ENCODE measurements around the gene PLA1A.
"Not testable (repeated sequence)": the region's sequence is repeated elsewhere in the genome, so short reads cannot be mapped to it uniquely, and the experiment has no call there.

The PLA1A gene

DNA sequence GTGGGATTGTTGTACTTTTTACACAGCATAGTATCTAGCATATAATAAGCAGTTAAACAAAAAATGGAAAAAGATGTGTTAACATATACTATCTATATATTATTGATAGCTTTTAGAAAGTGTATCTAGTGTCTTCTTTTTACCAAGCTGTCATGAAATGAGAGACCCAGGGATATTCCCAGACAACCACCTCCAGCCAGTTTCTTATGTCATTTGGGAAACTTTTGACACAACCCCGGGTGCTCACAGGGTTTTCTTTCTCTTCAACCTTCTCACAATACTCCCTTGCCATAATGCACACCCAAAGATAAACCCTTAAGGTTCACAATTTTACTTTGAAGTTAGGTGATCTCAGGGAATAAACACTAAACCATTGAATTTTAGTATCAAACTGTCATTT, 4.8 kb upstream of the PLA1A start:
- Histone ChIP-seq H3K9me3 (ENCODE audit: insufficient read depth, low read length) (no peaks in the 10 kb centered on the region), H3K9ac (ENCODE audit: insufficient read length, low read depth) (no peak overlapping the region), H3K27me3 (ENCODE audit: insufficient read depth, insufficient read length) (peaks cover 3% of the 10 kb centered on the region), H3K36me3 (ENCODE audit: insufficient read depth, insufficient read length, low read length) (no peaks in the 10 kb centered on the region), H3K4me1 (ENCODE audit: insufficient read depth, insufficient read length) (peaks cover 4% of the 10 kb centered on the region), H3K4me3 (ENCODE audit: insufficient read length, low read depth) (no peak overlapping the region)
- TF ChIP-seq YY1 (IDR thresholded peaks at IDR 0.05; ENCODE audit: insufficient read depth, insufficient read length): no peak
- TF ChIP-seq SUZ12 (IDR thresholded peaks at IDR 0.05; ENCODE audit: extremely low read depth, insufficient read depth, insufficient read length): no peak
- TF ChIP-seq ZNF274 (IDR thresholded peaks at IDR 0.05; ENCODE audit: low read depth, low read length): no peak
- DNase-seq (ENCODE audit: low read depth, low spot score): no peak

DNA sequence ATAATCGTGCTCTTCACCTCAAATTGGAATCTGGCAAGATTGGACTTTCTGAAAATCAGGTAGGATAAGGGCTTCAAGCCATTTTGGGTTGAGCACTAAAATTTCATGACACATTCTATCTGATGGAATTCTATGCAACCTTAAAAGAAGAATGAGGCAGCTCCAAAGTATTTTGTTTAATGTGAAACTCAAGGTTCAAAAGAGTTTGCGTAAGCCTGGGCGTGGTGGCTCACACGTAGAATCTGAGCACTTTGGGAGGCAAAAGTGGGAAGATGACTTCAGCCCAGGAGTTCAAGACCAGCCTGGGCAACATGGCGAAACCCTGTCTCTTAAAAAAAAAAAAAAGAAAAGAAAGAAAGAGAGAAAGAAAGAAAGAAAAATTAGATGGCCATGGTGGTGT, 3.6 kb upstream of the PLA1A start:
- H3K27me3 ChIP-seq (ENCODE audit: insufficient read depth, insufficient read length): peaks cover 3% of the 10 kb centered on the region
- no peaks in the 10 kb centered on the region for H3K36me3 ChIP-seq (ENCODE audit: insufficient read depth, insufficient read length, low read length)
- H3K9ac ChIP-seq (ENCODE audit: insufficient read length, low read depth): no peak overlapping the region
- TF ChIP-seq ZNF274 (IDR thresholded peaks at IDR 0.05; ENCODE audit: low read depth, low read length): no peak
- no peak for TF ChIP-seq SUZ12 (IDR thresholded peaks at IDR 0.05; ENCODE audit: extremely low read depth, insufficient read depth, insufficient read length)
- TF ChIP-seq YY1 (IDR thresholded peaks at IDR 0.05; ENCODE audit: insufficient read depth, insufficient read length): no peak
- peaks cover 3% of the 10 kb centered on the region for H3K4me1 ChIP-seq (ENCODE audit: insufficient read depth, insufficient read length)
- DNase-seq (ENCODE audit: low read depth, low spot score): no peak
- H3K4me3 ChIP-seq (ENCODE audit: insufficient read length, low read depth): no peak overlapping the region
- H3K9me3 ChIP-seq (ENCODE audit: insufficient read depth, low read length): no peaks in the 10 kb centered on the region

DNA sequence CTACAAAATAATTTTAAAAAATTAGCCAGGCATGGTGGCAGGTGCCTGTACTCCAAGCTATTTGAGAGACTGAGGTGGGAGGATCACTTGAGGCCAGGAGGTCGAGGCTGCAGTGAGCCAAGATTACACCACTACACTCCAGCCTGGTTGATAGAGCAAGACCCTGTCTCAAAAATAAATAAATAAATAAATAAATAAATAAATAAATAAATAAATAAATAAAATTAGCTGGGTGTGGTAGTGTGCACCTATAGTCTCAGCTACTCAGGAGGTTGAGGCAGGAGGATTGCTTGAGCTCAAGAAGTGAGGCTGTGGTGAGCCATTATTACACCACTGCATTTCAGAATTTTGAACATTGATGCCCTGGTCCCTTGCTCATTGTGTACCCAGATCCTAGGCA, 2.8 kb upstream of the PLA1A start:
- DNase-seq (ENCODE audit: low read depth, low spot score); H3K27me3 ChIP-seq (ENCODE audit: insufficient read depth, insufficient read length); H3K9ac ChIP-seq (ENCODE audit: insufficient read length, low read depth); H3K4me1 ChIP-seq (ENCODE audit: insufficient read depth, insufficient read length); H3K36me3 ChIP-seq (ENCODE audit: insufficient read depth, insufficient read length, low read length); H3K4me3 ChIP-seq (ENCODE audit: insufficient read length, low read depth); H3K9me3 ChIP-seq (ENCODE audit: insufficient read depth, low read length): not testable (repeated sequence)

DNA sequence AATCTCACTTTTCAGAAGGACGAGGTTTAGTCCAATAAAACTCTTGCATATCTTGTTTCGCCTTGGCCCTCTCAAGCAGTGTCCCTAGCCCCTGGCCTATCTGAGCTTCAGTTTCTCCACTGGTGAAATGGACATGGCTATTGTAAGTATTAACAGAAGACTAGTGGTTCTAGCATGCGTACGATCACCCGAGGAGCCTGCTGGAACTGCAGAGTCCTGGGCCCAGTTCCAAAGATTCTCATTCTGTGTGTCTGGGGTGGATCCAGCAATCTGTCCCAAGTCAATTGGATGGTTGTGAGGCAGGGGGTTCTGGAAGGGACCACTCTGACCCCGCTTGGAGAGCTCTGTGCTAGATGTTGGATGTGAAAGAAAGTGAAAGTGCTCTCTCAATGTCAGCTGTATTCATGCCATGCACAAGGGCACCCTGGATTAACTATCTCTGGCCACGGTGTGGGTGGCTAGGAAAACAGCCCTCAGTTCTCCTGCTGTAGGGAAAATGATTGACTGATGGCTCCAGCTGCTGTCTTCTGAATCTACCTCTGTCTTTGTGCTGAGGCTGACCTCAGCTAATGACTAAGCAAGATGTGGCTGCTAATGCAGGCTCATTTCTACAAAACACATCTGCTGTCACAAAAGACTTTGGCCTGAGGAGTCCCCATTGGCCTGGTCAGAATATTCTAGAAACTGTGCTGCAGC, 1.9 kb upstream of the PLA1A start:
- Histone ChIP-seq H3K27me3 (ENCODE audit: insufficient read depth, insufficient read length) (peaks cover 3% of the 10 kb centered on the region), H3K9ac (ENCODE audit: insufficient read length, low read depth) (no peak overlapping the region), H3K36me3 (ENCODE audit: insufficient read depth, insufficient read length, low read length) (no peaks in the 10 kb centered on the region), H3K9me3 (ENCODE audit: insufficient read depth, low read length) (no peaks in the 10 kb centered on the region), H3K4me1 (ENCODE audit: insufficient read depth, insufficient read length) (no peaks in the 10 kb centered on the region), H3K4me3 (ENCODE audit: insufficient read length, low read depth) (no peak overlapping the region)
- TF ChIP-seq ZNF274 (IDR thresholded peaks at IDR 0.05; ENCODE audit: low read depth, low read length): no peak
- TF ChIP-seq SUZ12 (IDR thresholded peaks at IDR 0.05; ENCODE audit: extremely low read depth, insufficient read depth, insufficient read length): no peak
- TF ChIP-seq YY1 (IDR thresholded peaks at IDR 0.05; ENCODE audit: insufficient read depth, insufficient read length): no peak
- no peak for DNase-seq (ENCODE audit: low read depth, low spot score)

DNA sequence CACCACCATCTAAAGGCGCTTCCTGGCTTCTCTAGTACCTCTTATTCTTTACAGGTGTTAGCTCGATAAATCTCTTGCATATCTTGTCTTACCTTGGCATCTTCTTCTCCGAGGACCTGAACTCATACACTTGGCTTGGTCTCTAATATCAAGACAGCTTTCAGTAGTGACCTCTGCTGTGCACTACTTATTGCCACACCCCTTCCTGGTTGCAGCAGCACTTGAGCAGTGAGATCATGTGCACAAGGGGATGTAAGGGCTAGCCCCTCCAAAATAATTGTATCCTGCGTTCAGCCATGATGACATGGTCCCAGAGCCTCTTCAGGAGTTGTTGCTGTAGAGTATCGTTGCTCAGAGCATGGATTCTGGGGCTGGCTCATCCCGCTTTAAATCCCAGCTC, 1.3 kb upstream of the PLA1A start:
- DNase-seq (ENCODE audit: low read depth, low spot score): no peak
- no peaks in the 10 kb centered on the region for H3K4me1 ChIP-seq (ENCODE audit: insufficient read depth, insufficient read length)
- H3K9ac ChIP-seq (ENCODE audit: insufficient read length, low read depth): no peak overlapping the region
- H3K4me3 ChIP-seq (ENCODE audit: insufficient read length, low read depth): no peak overlapping the region
- H3K9me3 ChIP-seq (ENCODE audit: insufficient read depth, low read length): no peaks in the 10 kb centered on the region
- H3K36me3 ChIP-seq (ENCODE audit: insufficient read depth, insufficient read length, low read length): no peaks in the 10 kb centered on the region
- peaks cover 3% of the 10 kb centered on the region for H3K27me3 ChIP-seq (ENCODE audit: insufficient read depth, insufficient read length)
- TF ChIP-seq SUZ12 (IDR thresholded peaks at IDR 0.05; ENCODE audit: extremely low read depth, insufficient read depth, insufficient read length): no peak
- TF ChIP-seq ZNF274 (IDR thresholded peaks at IDR 0.05; ENCODE audit: low read depth, low read length): no peak
- no peak for TF ChIP-seq YY1 (IDR thresholded peaks at IDR 0.05; ENCODE audit: insufficient read depth, insufficient read length)

DNA sequence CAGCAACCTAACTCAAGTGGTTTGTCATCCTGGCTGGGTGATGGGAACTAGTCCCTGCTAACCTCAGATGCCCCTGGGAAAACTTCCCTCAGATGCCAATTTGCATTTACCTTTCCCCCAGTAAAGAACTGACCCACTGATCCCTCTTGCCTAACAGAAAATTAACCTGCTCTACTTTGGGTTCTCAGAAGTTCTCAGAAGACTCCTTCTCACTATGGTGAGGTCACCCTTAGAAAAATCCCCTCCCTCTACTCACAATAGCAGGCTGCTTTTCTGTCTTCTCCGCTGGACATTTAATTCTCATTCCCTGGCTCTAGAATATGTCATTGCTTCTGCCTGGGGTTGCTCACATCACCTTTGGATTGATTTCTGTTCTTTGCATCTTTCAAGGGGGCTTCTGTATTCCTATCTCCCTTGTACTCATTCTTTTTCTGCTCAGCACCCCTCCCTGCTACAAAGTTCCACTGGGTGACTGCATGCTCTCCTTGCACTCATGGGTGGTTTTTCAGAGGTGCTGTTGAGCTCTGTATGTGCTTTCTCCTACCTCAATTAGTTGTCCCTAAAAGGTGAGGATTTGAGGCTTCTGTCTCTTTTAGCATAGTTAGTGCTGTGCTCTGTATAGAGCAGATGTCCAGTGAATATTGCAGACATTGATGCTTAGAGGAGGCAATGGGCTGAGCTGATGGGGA, 869 bp downstream of the PLA1A start:
- TF ChIP-seq SUZ12 (IDR thresholded peaks at IDR 0.05; ENCODE audit: extremely low read depth, insufficient read depth, insufficient read length) (no peak), YY1 (IDR thresholded peaks at IDR 0.05; ENCODE audit: insufficient read depth, insufficient read length) (no peak), ZNF274 (IDR thresholded peaks at IDR 0.05; ENCODE audit: low read depth, low read length) (no peak)
- H3K27me3 ChIP-seq (ENCODE audit: insufficient read depth, insufficient read length): no peaks in the 10 kb centered on the region
- no peaks in the 10 kb centered on the region for H3K4me1 ChIP-seq (ENCODE audit: insufficient read depth, insufficient read length)
- H3K36me3 ChIP-seq (ENCODE audit: insufficient read depth, insufficient read length, low read length): no peaks in the 10 kb centered on the region
- no peak for DNase-seq (ENCODE audit: low read depth, low spot score)
- no peak overlapping the region for H3K4me3 ChIP-seq (ENCODE audit: insufficient read length, low read depth)
- no peak overlapping the region for H3K9ac ChIP-seq (ENCODE audit: insufficient read length, low read depth)
- no peaks in the 10 kb centered on the region for H3K9me3 ChIP-seq (ENCODE audit: insufficient read depth, low read length)

DNA sequence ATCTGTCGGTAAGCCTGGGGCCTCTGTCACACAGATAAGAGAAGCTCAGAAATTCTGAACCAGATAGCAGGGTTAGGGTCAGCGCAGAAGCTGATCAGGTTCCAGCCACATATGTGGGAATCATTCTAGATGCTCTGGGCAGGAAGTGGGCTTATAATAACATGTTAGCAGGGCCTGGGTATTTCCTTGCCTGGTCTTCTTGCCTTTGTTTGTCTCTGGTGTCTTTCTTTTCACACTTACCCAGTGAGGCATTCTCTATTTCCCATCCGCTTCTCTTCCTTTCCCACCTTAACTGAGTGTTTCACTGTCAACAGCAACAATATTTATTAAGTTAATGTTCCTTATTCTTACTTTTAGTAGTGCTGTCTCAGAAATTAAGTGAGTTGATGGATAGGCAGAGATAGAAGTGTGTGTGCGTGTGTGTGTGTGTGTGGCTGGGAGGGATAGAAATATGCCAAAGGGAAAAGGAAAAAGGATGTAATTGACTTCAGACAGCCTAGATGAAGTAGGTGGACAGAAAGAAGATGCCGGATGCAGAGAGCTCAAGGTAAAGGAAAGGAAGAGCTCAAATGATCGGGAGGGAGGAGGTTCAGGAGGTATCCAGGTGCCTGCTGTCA, 2.0 kb downstream of the PLA1A start:
- Histone ChIP-seq H3K4me1 (ENCODE audit: insufficient read depth, insufficient read length) (no peaks in the 10 kb centered on the region), H3K9ac (ENCODE audit: insufficient read length, low read depth) (no peak overlapping the region), H3K4me3 (ENCODE audit: insufficient read length, low read depth) (no peak overlapping the region), H3K27me3 (ENCODE audit: insufficient read depth, insufficient read length) (no peaks in the 10 kb centered on the region), H3K9me3 (ENCODE audit: insufficient read depth, low read length) (no peaks in the 10 kb centered on the region), H3K36me3 (ENCODE audit: insufficient read depth, insufficient read length, low read length) (no peaks in the 10 kb centered on the region)
- no peak for DNase-seq (ENCODE audit: low read depth, low spot score)
- TF ChIP-seq YY1 (IDR thresholded peaks at IDR 0.05; ENCODE audit: insufficient read depth, insufficient read length) (no peak), ZNF274 (IDR thresholded peaks at IDR 0.05; ENCODE audit: low read depth, low read length) (no peak), SUZ12 (IDR thresholded peaks at IDR 0.05; ENCODE audit: extremely low read depth, insufficient read depth, insufficient read length) (no peak)
